Activated B cell treated with CpG ODN at 0.5 μM for 24 hours (primary cell): ENCODE data around the gene PDK3. TPM values are rescaled to one million over a fixed set of nuclear protein-coding genes. Genes with fewer than 3 reads are reported as not detected.
A peak's percentile ranks its signal among the peaks of the same experiment; 100 is the strongest.

Experiments
- ATAC-seq: fragments of 200-7000 bp; cut with Tn5 transposase; one replicate; pipeline ENCODE4 v1.10.0; 2021; ENCODE audit warnings: low read depth, mild to moderate bottlenecking, moderate library complexity
- CTCF ChIA-PET: fragments of 350-600 bp; sonication (Branson Sonifier 250); formaldehyde crosslinking; loops from one replicate; lab custom pipeline; 2021; ENCODE audit warnings: antibody characterized with exemption; lab: Charles Lee
- POLR2A ChIA-PET: fragments of 350-600 bp; sonication (Branson Sonifier 250); formaldehyde crosslinking; loops from one replicate; lab custom pipeline; 2021; ENCODE audit warnings: antibody characterized with exemption; lab: Charles Lee
- DNase-seq: peaks from one replicate; pipeline ENCODE4 v3.0.0; 2022
- H3K27ac Mint-ChIP-seq: one replicate; pipeline ENCODE4 v1.8.0; 2020; ENCODE audit warnings: mixed read lengths
- H3K27me3 Mint-ChIP-seq: one replicate; pipeline ENCODE4 v1.8.0; 2021; ENCODE audit warnings: mixed read lengths
- H3K36me3 Mint-ChIP-seq: one replicate; pipeline ENCODE4 v1.8.0; 2021; ENCODE audit warnings: low read depth, mixed read lengths
- H3K4me1 Mint-ChIP-seq: one replicate; pipeline ENCODE4 v1.8.0; 2021; ENCODE audit warnings: mixed read lengths
- H3K4me3 Mint-ChIP-seq: one replicate; pipeline ENCODE4 v1.8.0; 2020; ENCODE audit warnings: mild to moderate bottlenecking, mixed read lengths
- H3K9me3 Mint-ChIP-seq: one replicate; pipeline ENCODE4 v1.8.0; 2020; ENCODE audit warnings: mixed read lengths
- intact Hi-C: fragments of 100-400 bp; cut with micrococcal nuclease; formaldehyde crosslinking; loops from one replicate; pipeline ENCODE4 v1.15.1; 2024
- total RNA-seq: library from RNA; stranded (reverse); gene quantifications from 2 replicates; pipeline ENCODE4 v1.2.3, GENCODE V29; 2022
- TF ChIP-seq, protein P1 (sequence below): fragments of 200-600 bp; IDR thresholded peaks from one replicate; pipeline ENCODE4 v1.8.0; 2022; ENCODE audit warnings: antibody characterized with exemption, mild to moderate bottlenecking

The PDK3 gene
- total RNA-seq, 1 donor from 2014 or later: 13.9 TPM

DNA sequence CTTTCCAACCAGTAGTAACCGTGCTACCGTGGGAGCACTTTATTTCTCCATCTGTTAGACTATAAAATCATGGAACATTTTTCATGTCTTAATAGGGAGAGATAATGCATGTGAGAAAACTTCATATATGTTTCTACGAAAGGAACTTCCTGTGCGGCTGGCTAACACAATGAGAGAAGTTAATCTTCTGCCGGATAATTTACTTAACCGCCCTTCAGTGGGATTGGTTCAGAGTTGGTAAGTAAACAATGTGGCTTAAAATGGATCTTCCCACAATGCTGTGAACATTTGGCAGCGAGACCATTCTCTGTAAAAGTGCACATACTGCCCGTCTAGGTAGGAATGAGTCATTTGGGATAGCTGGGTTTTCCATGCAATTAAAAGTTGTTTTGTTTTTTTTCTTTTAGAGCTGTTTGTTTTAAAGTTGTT is 29.6 kb downstream of the PDK3 start:
- no peaks in the 10 kb centered on the region for H3K27me3 Mint-ChIP-seq
- peaks cover 7% of the 10 kb centered on the region for H3K36me3 Mint-ChIP-seq
- H3K27ac Mint-ChIP-seq: no peak overlapping the region
- peaks cover 21% of the 10 kb centered on the region for H3K4me1 Mint-ChIP-seq
- no peak for ATAC-seq
- no peak overlapping the region for H3K4me3 Mint-ChIP-seq
- intact Hi-C loops: no loop called here
- DNase-seq: no peak
- no peaks in the 10 kb centered on the region for H3K9me3 Mint-ChIP-seq
- POLR2A ChIA-PET: no interaction called here
- TF ChIP-seq, protein P1, sequence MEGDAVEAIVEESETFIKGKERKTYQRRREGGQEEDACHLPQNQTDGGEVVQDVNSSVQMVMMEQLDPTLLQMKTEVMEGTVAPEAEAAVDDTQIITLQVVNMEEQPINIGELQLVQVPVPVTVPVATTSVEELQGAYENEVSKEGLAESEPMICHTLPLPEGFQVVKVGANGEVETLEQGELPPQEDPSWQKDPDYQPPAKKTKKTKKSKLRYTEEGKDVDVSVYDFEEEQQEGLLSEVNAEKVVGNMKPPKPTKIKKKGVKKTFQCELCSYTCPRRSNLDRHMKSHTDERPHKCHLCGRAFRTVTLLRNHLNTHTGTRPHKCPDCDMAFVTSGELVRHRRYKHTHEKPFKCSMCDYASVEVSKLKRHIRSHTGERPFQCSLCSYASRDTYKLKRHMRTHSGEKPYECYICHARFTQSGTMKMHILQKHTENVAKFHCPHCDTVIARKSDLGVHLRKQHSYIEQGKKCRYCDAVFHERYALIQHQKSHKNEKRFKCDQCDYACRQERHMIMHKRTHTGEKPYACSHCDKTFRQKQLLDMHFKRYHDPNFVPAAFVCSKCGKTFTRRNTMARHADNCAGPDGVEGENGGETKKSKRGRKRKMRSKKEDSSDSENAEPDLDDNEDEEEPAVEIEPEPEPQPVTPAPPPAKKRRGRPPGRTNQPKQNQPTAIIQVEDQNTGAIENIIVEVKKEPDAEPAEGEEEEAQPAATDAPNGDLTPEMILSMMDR: no peak
- CTCF ChIA-PET: interaction anchor here (2.3 kb wide), 1 partner anchor 98 kb away, joined by 11 read pairs; no protein-coding TSS in a partner anchor

GRCh38 chrX:24495700-24496099 is 30.6 kb downstream of the PDK3 start:
- Mint-ChIP-seq H3K27ac (no peak overlapping the region), H3K9me3 (no peaks in the 10 kb centered on the region), H3K27me3 (no peaks in the 10 kb centered on the region), H3K4me3 (no peak overlapping the region), H3K4me1 (peaks cover 21% of the 10 kb centered on the region), H3K36me3 (peaks cover 11% of the 10 kb centered on the region)
- no peak for ATAC-seq
- ChIA-PET POLR2A (no interaction called here), CTCF (interaction anchor here (6.1 kb wide), 1 partner anchor 99 kb away, joined by 172 read pairs; no protein-coding TSS in a partner anchor)
- TF ChIP-seq, protein P1: no peak
- intact Hi-C loops: no loop called here
- no peak for DNase-seq

DNA sequence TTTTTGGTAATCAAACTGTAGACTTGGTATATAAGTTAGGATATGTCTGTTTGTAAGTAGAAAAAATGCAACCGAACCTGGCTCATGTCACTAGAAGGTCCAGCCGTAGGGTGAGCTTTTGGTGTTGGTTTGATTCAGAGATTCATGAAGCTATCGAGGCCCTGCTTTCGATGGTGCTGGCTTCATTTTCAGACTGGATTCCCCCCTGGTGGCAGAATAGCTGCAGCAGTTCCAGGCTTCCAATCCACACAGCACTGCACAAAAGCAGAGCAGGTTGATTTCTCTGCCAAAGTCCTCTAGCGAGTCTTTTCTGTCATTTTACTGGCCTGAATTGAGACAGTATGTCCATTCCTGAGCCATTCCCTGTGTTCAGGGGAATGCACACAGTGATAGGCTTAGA is 33.1 kb downstream of the PDK3 start:
- TF ChIP-seq, protein P1: no peak
- CTCF ChIA-PET: interaction anchor here (0.9 to 6.1 kb wide), 9 partner anchors 9 to 239 kb away, joined by 3 to 172 read pairs (median 4); no protein-coding TSS in a partner anchor
- ATAC-seq: peak; percentile 21
- H3K27ac Mint-ChIP-seq: peak overlapping the region; percentile 24
- DNase-seq: no peak
- H3K36me3 Mint-ChIP-seq: peaks cover 26% of the 10 kb centered on the region
- H3K9me3 Mint-ChIP-seq: no peaks in the 10 kb centered on the region
- H3K27me3 Mint-ChIP-seq: no peaks in the 10 kb centered on the region
- POLR2A ChIA-PET: interaction anchor here (1.3 kb wide), 1 partner anchor 33 kb away, joined by 6 read pairs; the partner anchor contains the start of gene PDK3
- H3K4me3 Mint-ChIP-seq: no peak overlapping the region
- peaks cover 19% of the 10 kb centered on the region for H3K4me1 Mint-ChIP-seq
- intact Hi-C loops: loop anchor here (1.0 to 2.0 kb wide), 2 partner anchors 17 to 33 kb away; partner anchors contain the start of gene PDK3

DNA sequence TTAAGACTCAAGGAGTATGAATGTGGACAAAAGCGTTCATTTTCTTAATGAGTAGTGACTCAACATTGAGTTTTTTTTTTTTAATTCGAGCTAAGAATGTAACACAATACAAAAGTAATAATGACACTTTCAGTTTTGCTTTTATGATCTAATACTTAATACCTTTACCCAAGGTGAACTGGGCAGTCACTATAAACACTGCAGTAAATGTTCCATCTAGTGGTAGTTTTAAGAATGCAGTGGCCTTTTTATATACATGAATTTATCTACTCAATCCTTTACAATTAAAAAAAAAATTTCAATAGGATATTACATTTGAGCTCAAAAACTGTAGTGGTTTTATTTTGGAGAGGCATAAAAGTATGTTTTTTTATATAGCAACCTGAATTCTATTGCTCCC is 33.9 kb downstream of the PDK3 start:
- H3K9me3 Mint-ChIP-seq: no peaks in the 10 kb centered on the region
- ATAC-seq: peak; percentile 60
- peaks cover 26% of the 10 kb centered on the region for H3K36me3 Mint-ChIP-seq
- H3K4me3 Mint-ChIP-seq: no peak overlapping the region
- no peaks in the 10 kb centered on the region for H3K27me3 Mint-ChIP-seq
- no peak overlapping the region for H3K27ac Mint-ChIP-seq
- no peak for DNase-seq
- H3K4me1 Mint-ChIP-seq: peaks cover 12% of the 10 kb centered on the region
- TF ChIP-seq, protein P1: no peak
- ChIA-PET POLR2A (interaction anchor here (1.3 kb wide), 1 partner anchor 34 kb away, joined by 6 read pairs; the partner anchor contains the start of gene PDK3), CTCF (interaction anchor here (0.9 to 6.1 kb wide), 10 partner anchors 10 to 240 kb away, joined by 3 to 172 read pairs (median 5); no protein-coding TSS in a partner anchor)
- intact Hi-C loops: loop anchor here (1.0 to 2.0 kb wide), 5 partner anchors 18 to 240 kb away; partner anchors contain the start of gene PDK3

DNA sequence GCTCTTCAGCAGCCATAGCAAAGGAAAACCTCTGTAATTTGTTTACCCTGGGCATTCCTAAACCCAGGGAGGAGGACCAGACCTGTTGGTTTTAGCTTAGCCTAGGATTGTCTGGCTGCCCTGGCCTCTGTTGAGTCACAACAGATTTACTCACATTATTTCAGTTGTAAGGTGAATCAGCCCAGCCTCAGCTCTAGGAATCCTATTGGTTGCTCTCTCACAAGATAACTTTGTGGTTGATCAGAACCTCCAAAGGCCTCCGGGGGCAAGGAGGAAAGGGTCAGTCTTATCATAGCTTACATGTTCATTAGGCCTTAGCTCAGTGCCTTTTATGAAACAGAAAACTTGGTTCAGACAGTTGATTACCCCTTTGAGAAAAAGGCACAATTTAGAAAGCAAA is 41.0 kb downstream of the PDK3 start:
- DNase-seq (no peak), ATAC-seq (no peak)
- Mint-ChIP-seq H3K36me3 (peaks cover 61% of the 10 kb centered on the region), H3K27ac (no peak overlapping the region), H3K9me3 (no peaks in the 10 kb centered on the region), H3K27me3 (no peaks in the 10 kb centered on the region), H3K4me3 (no peak overlapping the region), H3K4me1 (no peaks in the 10 kb centered on the region)
- intact Hi-C loops: no loop called here
- ChIA-PET CTCF (interaction anchor here (0.6 kb wide), 1 partner anchor 572 kb away, joined by 3 read pairs; no protein-coding TSS in a partner anchor), POLR2A (no interaction called here)
- TF ChIP-seq, protein P1: no peak
